NCI-H345 treated with DMSO at 0.1 percent for 48 hours (cell line): Measurements from ENCODE around the gene CCDC43.
"Not testable (repeated sequence)": the region's sequence is repeated elsewhere in the genome, so short reads cannot be mapped to it uniquely, and the experiment has no call there.

Experiments used
- DNase-seq: peaks from one replicate; lab custom pipeline; 2025; ENCODE audit not compliant: unreplicated experiment; lab: John Stamatoyannopoulos, UW

CCDC43 gene, protein sequence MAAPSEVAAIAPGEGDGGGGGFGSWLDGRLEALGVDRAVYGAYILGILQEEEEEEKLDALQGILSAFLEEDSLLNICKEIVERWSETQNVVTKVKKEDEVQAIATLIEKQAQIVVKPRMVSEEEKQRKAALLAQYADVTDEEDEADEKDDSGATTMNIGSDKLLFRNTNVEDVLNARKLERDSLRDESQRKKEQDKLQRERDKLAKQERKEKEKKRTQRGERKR

DNA sequence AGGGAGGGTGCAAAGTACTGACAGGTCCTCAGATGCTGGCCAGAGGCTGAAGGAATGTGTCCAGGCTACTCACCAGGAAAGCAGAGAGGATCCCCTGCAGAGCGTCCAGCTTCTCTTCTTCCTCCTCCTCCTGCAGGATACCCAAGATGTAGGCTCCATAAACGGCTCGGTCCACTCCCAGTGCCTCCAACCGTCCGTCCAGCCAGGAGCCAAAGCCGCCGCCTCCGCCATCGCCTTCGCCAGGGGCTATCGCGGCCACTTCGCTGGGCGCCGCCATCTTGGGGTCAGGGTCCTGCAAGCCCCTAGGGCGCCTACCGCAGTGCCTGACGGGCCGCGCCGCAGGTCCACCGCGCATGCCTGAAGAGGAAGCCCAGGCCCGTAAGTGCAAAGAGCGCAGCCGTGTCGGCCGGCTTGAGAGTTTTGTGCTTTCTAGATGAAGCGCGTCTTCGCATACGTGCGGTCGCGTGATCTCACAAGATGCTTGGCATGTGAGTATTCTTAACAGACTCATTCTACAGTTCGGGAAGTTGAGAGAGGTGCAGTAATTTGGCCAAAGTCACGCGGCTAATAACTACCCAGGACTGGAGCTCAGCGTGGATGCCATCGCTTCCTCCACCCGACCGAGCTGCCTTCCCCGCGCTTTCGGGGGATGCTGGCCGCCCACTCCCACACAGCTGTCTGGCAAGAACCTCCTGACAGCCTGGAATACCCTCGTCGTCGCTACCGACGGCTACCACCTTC lies at the start of gene CCDC43:
TSS of gene CCDC43 (minus strand) at position 300 of the 741 bp plus-strand sequence. CDS start at position 277, 23 bp downstream.
- peak; percentile 87 for DNase-seq

DNA sequence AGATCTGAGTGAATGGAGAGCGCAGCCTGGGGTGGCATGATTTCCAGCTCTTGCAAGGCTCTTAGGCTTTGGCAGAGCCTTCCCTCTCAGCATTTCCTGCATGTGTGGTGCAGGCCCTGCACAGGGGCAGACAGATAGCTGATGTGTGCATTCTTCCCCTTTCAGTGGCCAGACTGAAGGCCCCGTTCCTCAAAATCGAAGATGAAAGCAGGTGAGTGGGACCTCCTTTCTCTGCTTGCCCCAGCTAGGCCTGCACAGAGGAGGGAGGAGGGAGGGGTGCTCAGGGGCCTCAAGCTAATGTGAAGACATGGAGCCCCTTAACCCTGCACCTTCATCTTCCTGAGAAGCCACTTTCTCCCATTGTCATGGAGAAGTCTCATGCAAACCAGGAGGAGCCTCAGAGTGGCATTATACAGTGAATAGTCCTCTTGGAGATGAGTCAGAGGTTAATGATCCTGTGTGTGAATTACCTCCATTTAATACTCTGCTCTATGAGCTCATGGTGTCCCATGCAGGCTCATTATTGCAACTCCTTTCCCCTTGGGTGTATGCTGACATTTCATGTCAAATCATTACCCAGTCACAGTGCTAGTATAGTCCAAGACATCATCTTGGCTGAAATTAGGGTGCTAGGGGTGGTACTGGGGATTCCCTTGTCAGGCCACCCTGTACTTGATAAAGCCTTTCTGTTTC lies 48.8 kb upstream of the CCDC43 start:
- DNase-seq: no peak

DNA sequence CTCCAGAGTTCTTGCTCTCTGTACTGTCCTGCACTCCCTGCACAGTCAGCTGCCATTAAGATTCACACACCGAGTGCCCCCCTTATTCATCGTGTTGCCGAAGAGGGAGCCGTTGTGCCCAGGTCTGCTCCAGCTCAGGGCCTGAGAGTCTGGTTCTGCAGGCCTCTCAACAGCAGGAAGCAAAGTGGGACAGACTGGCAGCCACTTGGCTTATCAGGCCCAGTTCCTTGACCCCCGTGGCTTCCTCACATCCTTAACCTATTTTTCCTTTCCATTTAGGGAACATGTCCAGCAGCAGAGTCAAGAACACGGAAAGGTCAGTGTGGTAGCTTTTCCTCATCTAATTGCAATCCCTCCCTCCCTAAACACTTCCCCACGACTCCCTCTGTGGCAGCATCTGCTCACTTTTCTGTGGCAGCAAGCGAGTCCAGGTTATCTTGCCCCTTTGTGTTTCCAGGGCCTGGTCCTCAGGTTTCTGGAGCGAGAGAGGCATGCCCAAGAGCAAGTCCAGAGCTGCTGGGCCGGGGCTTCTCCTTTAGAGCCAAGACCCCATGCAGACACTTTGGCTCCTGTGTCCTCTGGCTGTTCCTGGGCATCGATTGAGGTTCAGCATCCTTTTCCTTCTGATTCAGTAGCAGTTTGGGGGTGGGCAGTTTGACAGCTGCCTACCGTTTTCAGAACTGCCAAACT lies 47.1 kb upstream of the CCDC43 start:
- no peak for DNase-seq

DNA sequence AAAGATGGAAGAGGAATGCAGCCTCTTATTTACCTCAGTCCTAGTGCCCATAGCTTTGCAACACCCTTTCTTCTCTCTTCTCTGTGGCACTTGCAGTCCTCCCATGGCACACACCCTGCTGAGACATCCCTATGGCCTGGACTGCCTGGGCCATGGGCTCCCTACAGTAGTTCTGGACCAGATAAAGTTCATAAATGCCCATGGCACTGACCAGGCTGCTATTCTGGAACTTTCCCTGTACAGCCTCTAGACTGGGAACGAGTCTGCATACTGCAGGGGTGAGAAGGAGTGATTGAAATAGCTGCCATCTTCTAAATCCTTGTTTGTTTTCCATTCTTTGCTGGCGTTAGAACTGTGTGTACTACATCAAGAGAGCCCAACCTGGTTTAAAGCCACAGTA lies 44.7 kb upstream of the CCDC43 start:
- no peak for DNase-seq

DNA sequence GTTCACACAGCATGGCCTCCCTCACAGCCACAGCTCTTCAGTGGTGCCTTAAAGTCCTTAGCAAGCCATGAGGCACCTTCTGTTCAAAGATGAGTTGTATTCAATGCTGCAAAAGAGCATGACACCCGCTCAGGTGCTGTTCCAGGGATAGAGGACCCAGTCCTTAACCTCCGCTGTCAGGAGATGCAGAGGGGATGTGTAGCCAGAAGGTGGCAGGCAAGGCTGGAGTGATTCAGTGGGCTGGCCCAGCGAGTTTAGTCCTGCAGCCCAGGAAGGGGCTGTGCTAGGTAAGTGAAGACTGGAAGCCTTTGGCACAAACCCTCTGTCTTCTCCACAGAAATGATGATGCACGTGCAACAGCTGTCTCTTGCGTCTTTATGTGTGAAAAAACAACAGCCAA lies 44.2 kb upstream of the CCDC43 start:
- no peak for DNase-seq

DNA sequence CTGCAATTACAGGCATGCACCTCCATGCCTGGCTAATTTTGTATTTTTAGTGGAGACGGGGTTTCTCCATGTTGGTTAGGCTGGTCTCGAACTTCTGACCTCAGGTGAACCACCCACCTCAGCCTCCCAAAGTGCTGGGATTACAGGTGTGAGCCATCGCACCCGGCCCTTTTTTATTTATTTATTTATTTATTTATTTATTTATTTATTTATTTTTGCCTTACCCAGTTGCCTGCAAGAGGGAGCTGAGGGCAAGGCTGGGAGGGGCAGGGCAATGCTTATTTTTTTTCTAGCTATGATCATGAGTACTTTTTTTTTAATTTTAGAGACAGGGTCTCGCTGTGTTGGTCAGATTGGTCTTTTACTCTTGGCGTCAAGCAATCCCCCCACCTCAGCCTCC lies 36.5 kb upstream of the CCDC43 start:
- DNase-seq: not testable (repeated sequence)

DNA sequence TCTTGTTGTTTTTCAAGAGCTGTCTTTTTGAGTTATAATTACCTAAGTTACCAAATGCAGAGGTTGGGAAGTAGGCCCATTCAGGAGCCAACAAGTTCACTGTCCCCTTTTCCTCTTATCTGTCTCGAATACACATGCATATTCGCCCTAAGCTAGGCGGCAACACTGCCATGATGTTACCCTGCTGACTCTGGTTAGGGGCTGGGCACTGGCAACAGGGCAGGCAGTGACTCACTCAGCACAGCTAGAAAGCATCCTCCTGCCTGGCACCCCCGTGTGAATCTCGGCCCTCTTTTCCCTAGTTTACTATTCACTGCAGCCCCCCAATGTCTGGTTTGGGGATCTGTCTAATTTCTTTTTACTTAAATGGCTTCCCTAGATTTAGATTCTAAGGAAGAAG lies 32.7 kb upstream of the CCDC43 start:
- DNase-seq: no peak

DNA sequence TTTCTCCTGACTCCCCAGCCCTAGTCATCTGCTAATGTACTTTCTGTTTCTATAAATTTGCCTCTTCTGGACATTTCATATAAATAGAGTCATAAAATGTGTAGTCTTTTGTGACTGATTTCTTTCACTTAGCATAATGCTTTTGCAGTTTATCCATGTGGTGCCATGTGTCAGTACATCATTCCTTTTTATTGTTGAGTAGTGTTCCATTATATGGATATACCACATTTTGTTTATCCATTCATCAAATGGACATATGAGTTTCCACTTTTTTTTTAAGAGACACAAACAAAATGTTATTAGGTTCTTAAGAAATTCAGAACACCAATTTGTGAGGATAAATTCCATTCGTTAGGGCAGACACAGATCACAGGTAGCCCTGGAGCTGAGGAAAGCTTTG lies 29.9 kb upstream of the CCDC43 start:
- no peak for DNase-seq

DNA sequence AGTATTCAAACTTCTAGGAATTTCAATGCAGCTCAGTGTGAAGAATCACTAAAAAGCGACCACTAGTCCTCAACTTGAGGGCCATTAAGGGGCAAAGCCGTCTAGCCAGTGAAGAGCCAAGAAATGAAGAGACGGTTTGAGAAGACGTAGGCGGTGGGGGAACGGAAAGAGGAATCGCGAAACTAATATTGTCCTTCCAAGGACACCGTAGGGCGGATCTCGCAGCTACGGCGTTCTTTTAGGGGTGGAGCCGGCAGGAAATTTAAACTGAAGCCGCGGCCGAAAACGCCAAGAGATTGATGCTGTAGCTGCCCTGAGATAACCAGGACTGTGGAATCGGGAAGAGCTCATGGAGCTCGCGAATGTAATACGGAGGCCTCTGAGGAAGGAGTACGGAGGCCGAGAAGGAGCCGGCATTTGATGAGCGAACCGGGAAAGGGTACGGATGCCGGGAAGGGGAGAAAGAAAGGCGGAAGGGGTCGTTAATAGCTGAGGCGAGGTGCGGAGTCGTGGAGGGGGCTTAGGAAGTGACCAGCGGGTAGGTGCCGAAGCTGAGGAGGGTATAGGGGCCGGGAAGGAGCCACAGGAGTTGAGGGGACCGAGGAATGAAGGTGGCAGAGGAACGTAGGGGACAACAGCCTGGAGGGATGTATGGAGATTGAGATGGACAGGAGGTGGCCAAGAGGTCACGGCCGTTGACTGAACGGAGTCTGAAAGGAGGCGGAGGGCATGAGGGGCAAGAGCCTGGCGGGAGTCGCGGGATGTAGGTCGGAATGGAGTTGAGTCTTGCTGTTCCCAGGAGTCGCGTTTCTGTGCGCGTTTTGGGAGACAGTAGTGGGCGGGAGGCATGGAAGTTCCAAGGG lies 19.1 kb upstream of the CCDC43 start, which contains the start of gene DBF4B:
TSS of gene DBF4B (plus strand) at position 265 of the 863 bp plus-strand sequence. CDS start at position 421, 156 bp downstream.
- DNase-seq: peak; percentile 60

DNA sequence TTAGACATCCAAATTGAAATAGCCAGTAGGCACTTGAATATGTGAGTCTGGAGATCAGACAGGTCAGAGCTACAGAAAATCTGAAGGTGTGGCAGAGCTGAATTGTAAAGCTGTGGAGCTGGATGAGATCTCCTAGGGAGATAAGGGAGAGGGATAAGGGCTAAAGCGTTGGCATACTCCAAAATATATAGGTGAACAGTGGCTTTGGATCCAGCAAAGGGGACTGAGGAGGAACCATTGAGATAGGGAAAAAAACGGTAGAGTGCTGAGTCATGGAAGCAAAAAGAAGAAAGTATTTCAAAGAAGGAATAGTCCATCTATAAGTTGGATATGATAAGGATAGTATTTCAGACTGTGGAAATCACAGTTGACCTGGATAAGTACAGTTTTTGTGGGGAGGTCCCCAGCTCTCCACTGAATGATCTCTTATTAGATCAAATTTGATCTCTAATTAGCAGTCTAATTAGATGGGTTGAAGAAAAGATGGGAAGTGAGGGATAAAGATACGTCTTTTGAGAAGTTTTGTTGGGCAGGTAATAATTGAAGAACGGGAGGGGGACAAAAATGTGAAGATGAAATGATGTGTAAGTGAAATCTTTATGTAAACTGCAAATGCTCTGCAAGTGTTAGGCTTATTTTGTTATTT lies 18.3 kb upstream of the CCDC43 start:
- DNase-seq: no peak

DNA sequence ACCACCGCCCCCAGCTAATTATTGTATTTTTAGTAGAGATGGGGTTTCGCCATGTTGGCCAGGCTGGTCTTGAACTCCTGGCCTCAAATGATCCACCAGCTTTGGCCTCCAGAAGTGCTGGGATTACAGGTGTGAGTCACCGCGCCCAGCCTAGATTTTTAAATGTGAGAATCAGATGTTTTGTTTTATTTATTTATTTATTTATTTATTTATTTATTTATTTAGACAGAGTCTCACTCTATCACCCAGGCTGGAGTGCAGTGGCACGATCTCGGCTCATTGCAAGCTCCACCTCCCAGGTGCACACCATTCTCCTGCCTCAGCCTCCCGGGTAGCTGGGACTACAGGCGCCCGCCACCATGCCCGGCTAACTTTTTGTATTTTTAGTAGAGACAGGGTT lies 10.7 kb upstream of the CCDC43 start:
- DNase-seq: not testable (repeated sequence)

DNA sequence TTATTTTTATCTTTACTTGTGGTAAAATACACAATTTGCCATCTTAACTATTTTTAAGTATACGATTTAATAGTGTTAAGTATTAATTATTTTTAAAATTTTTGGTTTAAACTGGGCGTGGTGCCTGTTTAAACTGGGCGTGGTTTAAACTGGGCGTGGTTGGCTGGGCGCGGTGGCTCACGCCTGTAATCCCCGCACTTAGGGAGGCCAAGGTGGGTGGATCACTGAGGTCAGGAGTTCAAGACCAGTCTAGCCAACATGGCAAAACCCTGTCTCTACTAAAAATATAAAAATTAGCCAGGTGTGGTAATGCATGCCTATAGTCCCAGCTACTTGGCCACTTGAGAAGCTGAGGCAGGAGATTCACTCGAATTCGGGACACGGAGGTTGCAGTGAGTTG lies 4.0 kb upstream of the CCDC43 start:
- DNase-seq: no peak

DNA sequence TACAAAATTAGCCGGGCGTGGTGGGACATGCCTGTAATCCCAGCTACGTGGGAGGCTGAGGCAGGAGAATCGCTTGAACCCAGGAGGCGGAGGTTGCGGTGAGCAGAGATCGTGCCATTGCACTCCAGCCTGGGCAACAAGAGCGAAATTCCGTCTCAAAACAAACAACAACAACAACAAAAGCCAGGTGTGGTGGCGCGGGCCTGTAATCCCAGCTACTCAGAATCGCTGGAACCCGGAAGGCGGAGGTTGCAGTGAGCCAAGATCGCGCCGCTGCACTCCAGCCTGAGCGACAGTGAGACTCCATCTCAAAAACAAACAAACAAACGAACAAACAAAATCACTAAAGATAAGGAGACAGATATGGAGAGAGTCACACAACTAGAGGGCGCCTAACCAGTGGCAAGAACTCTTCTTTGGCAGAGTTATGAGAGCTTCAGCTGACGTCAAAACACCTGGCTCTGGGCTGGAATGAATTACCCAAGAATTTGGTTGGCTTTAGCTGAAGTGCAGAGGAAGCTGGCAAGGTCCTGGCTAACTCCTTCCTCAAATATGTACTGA lies 1.2 kb upstream of the CCDC43 start:
- DNase-seq: not testable (repeated sequence)

DNA sequence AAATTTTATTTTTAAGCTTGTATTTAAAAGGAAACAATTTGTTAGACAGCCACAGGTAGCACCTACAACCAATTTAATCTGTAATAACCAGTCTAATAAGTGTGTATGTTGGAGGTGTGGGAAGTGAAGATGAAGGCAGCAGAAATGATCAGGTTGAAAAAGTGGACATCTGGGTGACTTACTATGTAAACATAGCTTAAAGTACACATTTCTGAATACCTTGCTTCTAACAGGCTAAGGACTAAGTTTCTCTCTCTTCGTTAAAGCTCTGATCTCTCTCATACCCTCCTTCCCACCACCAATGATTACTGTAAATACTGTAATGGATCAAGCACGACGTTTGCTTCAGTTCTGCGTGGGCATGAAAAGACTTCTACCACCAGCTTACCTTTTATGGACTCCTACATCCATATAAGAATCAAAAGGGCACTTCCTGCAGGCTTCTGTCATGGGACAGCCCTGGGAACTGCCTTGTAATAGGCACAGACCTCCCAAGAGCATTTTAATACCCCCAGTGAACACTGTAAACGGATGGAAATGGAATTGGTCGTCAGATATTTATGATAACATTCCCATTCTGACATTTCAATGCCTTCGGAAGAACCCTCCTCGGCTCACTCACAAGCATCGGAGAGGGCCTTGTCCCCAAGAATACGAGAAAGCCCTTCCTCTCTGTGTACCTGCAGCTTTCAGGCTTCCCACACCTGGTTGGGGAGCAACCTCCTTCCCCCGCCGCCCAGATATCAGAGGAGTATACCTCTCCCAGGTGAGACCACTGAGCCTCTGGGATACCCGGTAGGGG lies 700 bp downstream of the CCDC43 start:
- peak; percentile 5 for DNase-seq

DNA sequence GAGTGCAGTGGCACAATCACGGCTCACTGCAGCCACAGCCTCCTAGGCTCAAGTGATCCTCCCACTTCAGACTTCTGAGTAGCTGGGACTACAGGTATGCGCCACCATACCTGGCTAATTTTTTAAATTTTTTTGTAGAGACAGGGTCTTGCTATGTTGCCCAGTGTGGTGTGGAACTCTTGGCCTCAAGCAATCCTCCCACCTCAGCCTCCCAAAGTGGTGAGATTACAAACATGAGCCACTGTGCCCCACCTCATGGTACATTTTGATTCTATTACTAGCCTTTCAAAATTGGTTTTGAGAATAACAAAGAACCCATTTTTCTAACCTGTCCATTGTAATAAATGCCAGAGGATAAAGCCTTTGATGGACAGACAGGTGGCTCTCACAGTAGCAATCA lies 1.4 kb downstream of the CCDC43 start:
- no peak for DNase-seq

DNA sequence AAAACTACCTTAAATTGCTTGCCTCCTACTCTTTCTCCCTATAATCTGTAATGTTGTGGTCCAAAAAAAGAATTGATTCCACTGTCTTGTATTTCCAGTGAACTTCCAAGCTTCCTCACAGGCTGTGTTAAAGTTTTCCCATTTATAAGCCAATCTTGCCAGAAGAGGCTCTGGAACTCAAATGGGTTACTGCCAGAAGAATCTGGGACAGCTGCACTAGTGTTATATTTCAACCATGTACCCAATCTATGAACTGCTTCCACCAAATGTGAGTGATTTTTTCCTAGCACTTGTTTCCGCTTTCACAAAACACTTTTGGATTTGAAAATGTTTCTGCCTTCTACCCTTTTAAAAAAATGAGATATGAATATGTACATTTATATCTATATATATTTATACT lies 1.8 kb downstream of the CCDC43 start:
- DNase-seq: no peak

DNA sequence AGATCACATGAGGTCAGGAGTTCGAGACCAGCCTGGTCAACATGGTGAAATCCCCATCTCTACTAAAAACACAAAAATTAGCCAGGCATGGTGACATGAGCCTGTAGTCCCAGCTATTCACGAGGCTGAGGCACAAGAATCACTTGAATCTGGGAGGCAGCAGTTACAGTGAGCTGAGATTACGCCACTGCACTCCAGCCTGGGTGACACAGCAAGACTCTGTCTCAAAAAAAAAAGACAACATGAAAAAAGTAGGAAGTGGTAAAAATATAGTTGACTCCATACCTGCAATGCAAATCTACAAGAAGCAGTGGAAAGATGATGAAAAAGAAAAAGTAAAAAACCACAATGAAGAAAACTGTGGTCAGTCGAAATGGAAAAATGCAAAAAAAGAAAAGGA lies 6.3 kb downstream of the CCDC43 start:
- not testable (repeated sequence) for DNase-seq

DNA sequence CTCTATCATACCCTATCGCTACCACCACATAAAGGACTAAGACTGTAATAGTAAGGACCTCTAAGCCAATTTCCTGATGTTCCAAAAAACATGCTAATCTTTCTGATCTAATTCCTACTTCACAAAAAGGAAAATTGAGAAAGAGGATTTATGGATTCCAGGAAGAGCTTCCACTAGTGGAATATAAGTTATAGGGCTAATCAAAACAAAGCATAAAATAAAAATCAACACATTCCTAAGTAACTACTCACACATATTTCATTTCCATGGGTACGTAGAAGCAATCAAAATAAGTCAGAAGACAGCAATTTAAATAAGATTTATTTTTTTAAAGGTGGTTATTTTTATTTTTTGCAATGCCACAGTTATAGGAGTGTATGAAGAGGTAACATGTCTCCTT lies 12.4 kb downstream of the CCDC43 start:
- DNase-seq: no peak

DNA sequence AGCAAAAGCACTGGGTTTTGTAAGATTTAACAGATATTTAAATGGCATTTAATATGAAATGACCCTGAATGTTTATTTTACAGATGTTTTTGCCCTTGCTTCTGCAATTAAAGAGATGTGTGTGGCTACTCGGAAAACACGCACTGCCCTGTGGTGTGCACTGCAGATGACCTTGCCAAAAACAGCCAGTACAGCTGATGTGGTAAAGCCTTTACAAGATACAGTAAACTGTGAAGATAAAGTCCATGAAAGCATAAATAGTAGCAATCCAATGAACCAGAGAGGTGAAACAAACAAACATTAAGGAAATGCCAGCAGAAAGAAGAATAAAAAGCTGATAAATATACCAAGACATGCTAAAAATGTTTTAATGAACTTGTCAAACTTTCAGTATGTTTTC lies 15.7 kb downstream of the CCDC43 start:
- no peak for DNase-seq
